SU-DHL-6 (cell line): ENCODE measurements around the gene DCN.

Experiments
- H2AFZ ChIP-seq: fragments of 200-600 bp; sonication (generic); 2 replicates; pipeline ENCODE4 v1.6.1; 2014; ENCODE audit warnings: low read depth, mild to moderate bottlenecking, moderate library complexity, mixed read lengths, antibody characterized with exemption, low read length; ENCODE audit not compliant: severe bottlenecking
- H3F3A ChIP-seq: fragments of 200-600 bp; shearing (Covaris generic); 2 replicates; pipeline ENCODE4 v1.6.0; 2016; ENCODE audit warnings: antibody characterized with exemption, mild to moderate bottlenecking; ENCODE audit not compliant: insufficient read depth
- H3K27ac ChIP-seq: fragments of 200-600 bp; sonication (generic); 2 replicates; pipeline ENCODE4 v1.5.1; 2016; ENCODE audit warnings: low read depth, mild to moderate bottlenecking, low read length, moderate library complexity, mixed read lengths
- H3K27me3 ChIP-seq: fragments of 200-600 bp; sonication (generic), shearing (Covaris generic); 2 replicates; pipeline ENCODE4 v1.6.0; 2014; ENCODE audit warnings: mild to moderate bottlenecking, low read length
- H3K36me3 ChIP-seq: fragments of 200-600 bp; sonication (generic); 2 replicates; pipeline ENCODE4 v1.6.1; 2014; ENCODE audit warnings: mild to moderate bottlenecking, low read length, mixed read lengths
- H3K4me2 ChIP-seq: fragments of 300-600, 200-600 bp; shearing (Covaris generic), sonication (generic); 2 replicates; pipeline ENCODE4 v1.6.0; 2014; ENCODE audit warnings: low read length, low read depth, mild to moderate bottlenecking; ENCODE audit not compliant: poor library complexity, severe bottlenecking
- H3K4me3 ChIP-seq: fragments of 200-600 bp; sonication (generic); 2 replicates; pipeline ENCODE4 v1.5.1; 2014; ENCODE audit warnings: antibody characterized with exemption, low read length, mild to moderate bottlenecking, mixed read lengths; ENCODE audit not compliant: insufficient read depth, poor library complexity, severe bottlenecking
- H3K79me2 ChIP-seq: fragments of 200-600 bp; sonication (generic); 2 replicates; pipeline ENCODE4 v1.6.1; 2014; ENCODE audit warnings: mild to moderate bottlenecking, low read length, moderate library complexity; ENCODE audit not compliant: insufficient read depth
- H3K9ac ChIP-seq: fragments of 200-600 bp; sonication (generic); 2 replicates; pipeline ENCODE4 v1.7.0; 2014; ENCODE audit warnings: mild to moderate bottlenecking, low read length
- H3K9me2 ChIP-seq: fragments of 200-600 bp; sonication (generic); replicated peaks from 2 replicates; pipeline ENCODE4 v1.6.1; 2014; ENCODE audit warnings: low read length; ENCODE audit not compliant: insufficient read depth
- H3K9me3 ChIP-seq: fragments of 200-600 bp; sonication (generic); 2 replicates; pipeline ENCODE4 v1.6.1; 2014; ENCODE audit warnings: low read length, mixed read lengths; ENCODE audit not compliant: insufficient read depth
- H4K20me1 ChIP-seq: fragments of 200-600 bp; sonication (generic); 2 replicates; pipeline ENCODE4 v1.6.1; 2014; ENCODE audit warnings: low read depth, mild to moderate bottlenecking, antibody characterized with exemption, low read length, moderate library complexity, mixed read lengths
- EZH2phosphoT487 ChIP-seq: fragments of 200-600 bp; sonication (generic), shearing (Covaris generic); conservative IDR thresholded peaks from 2 replicates; pipeline ENCODE4 v1.6.1; 2018; ENCODE audit warnings: mild to moderate bottlenecking, antibody characterized with exemption, low read length, moderate library complexity, mixed read lengths
- TF ChIP-seq, protein P1 (sequence below): fragments of 200-600 bp; sonication (generic); IDR thresholded peaks from one replicate; pipeline ENCODE4 v1.5.1; 2017; ENCODE audit warnings: antibody characterized with exemption, mild to moderate bottlenecking, low read length, moderate library complexity; ENCODE audit not compliant: insufficient read depth, poor library complexity, severe bottlenecking

DCN gene

GRCh38 chr12:91100906-91101305 is 81.7 kb downstream of the DCN start:
- Histone ChIP-seq H3K36me3 (no peaks in the 10 kb centered on the region), H3K4me2 (no peak overlapping the region), H3K79me2 (no peaks in the 10 kb centered on the region), H4K20me1 (no peaks in the 10 kb centered on the region), H3F3A (no peaks in the 10 kb centered on the region), H3K27me3 (no peaks in the 10 kb centered on the region), H2AFZ (no peak overlapping the region), H3K9me2 (no peaks in the 10 kb centered on the region), H3K9me3 (no peaks in the 10 kb centered on the region), H3K9ac (no peak overlapping the region), H3K4me3 (no peak overlapping the region), H3K27ac (no peak overlapping the region)
- TF ChIP-seq, protein P1, sequence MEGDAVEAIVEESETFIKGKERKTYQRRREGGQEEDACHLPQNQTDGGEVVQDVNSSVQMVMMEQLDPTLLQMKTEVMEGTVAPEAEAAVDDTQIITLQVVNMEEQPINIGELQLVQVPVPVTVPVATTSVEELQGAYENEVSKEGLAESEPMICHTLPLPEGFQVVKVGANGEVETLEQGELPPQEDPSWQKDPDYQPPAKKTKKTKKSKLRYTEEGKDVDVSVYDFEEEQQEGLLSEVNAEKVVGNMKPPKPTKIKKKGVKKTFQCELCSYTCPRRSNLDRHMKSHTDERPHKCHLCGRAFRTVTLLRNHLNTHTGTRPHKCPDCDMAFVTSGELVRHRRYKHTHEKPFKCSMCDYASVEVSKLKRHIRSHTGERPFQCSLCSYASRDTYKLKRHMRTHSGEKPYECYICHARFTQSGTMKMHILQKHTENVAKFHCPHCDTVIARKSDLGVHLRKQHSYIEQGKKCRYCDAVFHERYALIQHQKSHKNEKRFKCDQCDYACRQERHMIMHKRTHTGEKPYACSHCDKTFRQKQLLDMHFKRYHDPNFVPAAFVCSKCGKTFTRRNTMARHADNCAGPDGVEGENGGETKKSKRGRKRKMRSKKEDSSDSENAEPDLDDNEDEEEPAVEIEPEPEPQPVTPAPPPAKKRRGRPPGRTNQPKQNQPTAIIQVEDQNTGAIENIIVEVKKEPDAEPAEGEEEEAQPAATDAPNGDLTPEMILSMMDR: no peak
- TF ChIP-seq EZH2phosphoT487: no peak

- no peak for TF ChIP-seq EZH2phosphoT487
- TF ChIP-seq, protein P1: no peak
- Histone ChIP-seq H4K20me1 (no peaks in the 10 kb centered on the region), H3F3A (no peaks in the 10 kb centered on the region), H3K9ac (no peak overlapping the region), H2AFZ (no peak overlapping the region), H3K79me2 (no peaks in the 10 kb centered on the region), H3K36me3 (no peaks in the 10 kb centered on the region), H3K4me3 (no peak overlapping the region), H3K27ac (no peak overlapping the region), H3K9me3 (no peaks in the 10 kb centered on the region), H3K27me3 (no peaks in the 10 kb centered on the region), H3K4me2 (no peak overlapping the region), H3K9me2 (no peaks in the 10 kb centered on the region)
These were observed 82.8 kb downstream of the DCN start for GRCh38 chr12:91099836-91100235.

DNA sequence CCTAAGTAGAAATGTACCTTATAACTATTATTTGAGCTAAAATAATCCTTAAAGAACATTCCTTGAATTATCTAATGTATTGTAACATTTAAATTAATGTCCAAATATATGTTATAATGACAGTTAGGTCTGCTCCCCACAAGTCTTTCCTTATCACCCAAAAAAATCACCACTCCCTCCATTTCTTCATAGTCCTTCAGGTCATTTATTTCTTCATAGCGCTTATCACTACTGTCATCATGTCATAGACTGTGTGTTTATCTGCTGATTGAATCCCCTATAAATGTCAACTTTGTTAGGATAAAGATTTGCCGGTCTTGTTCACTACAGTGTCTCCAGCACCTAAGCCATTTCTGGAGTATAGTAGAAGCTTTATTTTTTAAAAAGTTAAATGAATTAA is 83.3 kb downstream of the DCN start:
- H2AFZ ChIP-seq: no peak overlapping the region
- no peak overlapping the region for H3K27ac ChIP-seq

More for the DNA sequence above, 83.3 kb downstream of the DCN start:
- Histone ChIP-seq H4K20me1 (no peaks in the 10 kb centered on the region), H3K9me3 (no peaks in the 10 kb centered on the region), H3K4me3 (no peak overlapping the region), H3K27me3 (no peaks in the 10 kb centered on the region), H3K4me2 (no peak overlapping the region), H3K9ac (no peak overlapping the region), H3K36me3 (no peaks in the 10 kb centered on the region), H3K9me2 (no peaks in the 10 kb centered on the region), H3F3A (no peaks in the 10 kb centered on the region), H3K79me2 (no peaks in the 10 kb centered on the region)
- TF ChIP-seq EZH2phosphoT487: no peak
- TF ChIP-seq, protein P1: no peak
